Stimulated activated CD4-positive, alpha-beta T cell treated with anti-CD3 and anti-CD28 coated beads, TNF-alpha, amount 100 ng/mL, for 4 hours (primary cell): ENCODE data around the gene ZNF423.

Experiments
- DNase-seq, 3 experiments: peaks; one replicate each; pipeline ENCODE4 v3.0.0-alpha.2; 2020; ENCODE audit warnings: low read depth in 3 of 3

ZNF423 gene

DNA sequence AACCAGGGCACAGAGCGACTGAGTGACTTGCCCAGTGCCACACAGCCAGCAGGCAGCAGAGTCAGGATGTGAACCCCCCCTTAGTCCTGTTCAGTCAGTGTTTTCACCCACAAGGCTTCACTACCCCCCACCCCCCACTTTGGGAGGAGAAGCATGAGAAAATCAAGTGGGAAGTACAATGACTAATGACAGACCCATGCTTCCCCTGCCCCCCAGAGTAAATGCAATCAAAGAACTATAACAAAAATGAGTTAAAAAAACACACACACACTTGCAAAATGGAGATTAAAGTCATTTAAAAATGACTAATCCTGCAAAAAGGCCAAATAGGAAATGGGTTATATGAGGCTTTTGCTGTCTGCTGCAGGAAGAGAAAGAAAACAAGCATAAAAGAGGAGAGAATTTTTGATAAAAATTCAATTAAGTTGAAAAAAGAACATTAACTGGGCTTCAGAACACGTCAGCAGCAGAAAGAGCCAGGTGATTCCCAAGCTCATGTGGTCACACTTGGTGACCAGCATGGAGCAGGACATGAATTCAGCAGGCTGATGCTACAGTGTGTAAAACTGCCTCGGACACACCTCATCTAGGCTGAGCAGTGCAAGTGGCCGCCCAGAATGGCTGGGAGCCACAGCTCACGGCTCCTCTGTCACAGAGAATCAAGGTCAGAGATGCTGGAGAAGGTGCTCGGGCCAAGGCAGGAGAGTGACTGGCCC lies 212.3 kb downstream of the ZNF423 start:
- DNase-seq, result no peak

GRCh38 chr16:49641250-49641649 lies 214.7 kb downstream of the ZNF423 start:
- no peak for DNase-seq

GRCh38 chr16:49640581-49640980 lies 215.3 kb downstream of the ZNF423 start:
- no peak for DNase-seq

GRCh38 chr16:49639739-49640431 lies 216.0 kb downstream of the ZNF423 start:
- no peak for DNase-seq

GRCh38 chr16:49638673-49639610 lies 217.0 kb downstream of the ZNF423 start:
- no peak for DNase-seq

- no peak for DNase-seq
Measured at GRCh38 chr16:49637933-49638672, 217.8 kb downstream of the ZNF423 start.

GRCh38 chr16:49637511-49637910 lies 218.4 kb downstream of the ZNF423 start:
- DNase-seq, result no peak

- no peak for DNase-seq
Measured at GRCh38 chr16:49636608-49637007, 219.3 kb downstream of the ZNF423 start.

DNA sequence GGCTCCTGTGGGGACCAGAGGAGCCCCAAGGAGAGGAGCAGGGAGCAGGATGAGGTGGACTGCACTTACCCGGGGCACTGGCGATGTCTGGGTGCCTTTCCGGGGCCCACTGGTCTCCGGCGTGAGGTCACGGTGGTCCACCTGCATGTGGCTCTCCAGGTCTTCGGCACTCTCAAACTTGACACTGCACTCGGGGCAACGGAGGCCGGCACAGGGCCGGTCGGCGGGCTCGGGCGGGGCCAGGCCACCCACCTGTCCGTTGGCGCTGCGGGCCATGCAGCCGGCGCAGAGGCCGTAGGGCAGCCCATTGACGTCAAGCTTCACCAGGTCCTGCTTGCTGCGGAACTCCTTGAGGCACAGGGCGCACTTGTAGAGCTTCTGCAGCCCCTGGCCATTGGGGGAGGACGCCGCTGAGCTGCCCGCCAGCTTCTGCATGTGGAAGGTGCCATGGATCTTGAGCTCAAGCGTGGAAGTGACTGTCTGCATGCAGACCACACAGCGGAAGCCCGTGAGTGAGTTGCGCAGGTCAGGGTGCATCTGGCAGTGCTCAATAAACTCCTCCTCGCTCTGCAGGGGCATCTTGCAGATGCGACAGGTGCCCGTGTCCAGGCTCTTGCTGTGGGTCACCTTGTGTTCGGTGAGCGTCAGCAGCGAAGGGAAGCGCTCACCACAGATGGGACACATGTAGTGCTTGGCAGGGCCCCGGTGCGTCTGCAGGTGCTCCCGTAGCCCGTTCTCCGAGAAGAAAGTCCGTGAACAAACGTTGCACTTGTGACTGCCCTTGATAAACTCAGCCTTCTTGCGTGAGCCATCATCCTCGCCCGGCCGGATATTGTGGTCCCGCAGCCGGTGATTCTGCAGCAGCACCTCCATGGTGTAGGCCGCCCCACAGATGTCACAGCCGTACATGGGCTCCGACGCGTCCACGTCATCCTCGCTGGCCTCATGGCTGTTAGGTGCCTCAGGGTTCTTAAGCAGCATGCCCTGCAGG lies 220.0 kb downstream of the ZNF423 start:
- no peak for DNase-seq

DNA sequence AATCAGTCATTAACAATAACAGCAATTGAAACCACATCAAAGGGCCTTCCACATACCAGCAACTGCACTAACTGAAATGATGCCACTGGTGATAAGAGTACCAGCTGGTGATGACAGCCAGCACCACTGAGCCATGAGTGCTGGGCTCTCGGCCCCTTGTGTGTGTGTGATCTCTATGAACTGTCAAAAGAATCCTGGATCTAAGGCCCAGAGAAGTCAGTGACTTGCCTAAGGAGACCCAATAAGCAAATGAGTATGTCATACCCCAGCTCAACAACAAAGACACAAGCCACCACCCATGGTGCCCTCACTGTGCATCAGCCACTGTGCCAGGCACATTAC lies 220.9 kb downstream of the ZNF423 start:
- no peak for DNase-seq

DNA sequence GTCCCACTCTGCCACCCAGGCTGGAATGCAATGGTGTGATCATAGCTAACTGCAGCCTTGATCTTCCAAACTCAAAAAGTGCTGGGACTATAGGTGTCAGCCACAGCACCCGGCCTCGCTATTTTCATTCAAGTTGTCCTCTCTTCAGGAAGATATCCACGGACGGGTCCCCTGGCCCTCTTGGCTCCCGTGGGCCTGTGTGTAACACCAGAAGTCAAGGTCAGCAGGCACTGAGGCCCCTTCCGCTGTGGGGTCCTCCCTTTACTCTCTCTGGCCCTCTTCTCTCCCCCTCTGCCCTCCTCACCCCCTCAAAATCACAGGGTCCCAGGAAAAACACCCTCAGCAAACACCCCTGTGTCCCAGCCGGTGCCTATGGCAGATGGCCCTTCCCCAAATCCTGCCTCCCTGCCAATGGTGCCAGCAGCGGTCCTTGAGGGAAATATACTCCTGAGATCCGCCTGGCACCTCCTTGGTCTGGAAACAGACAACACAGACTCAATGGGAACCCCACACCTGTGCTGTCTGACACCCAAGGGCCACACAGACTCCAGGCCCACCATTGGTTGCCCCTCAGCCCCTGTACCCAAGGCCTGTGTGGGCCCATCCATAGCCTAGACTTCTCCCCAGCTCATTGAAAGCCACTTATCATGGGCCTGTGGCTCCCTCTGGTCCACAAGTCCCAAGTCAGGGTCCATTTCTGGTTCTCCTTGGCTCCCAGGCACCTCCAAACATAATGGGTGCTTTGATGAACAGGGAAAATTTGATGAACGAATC lies 221.5 kb downstream of the ZNF423 start:
- DNase-seq, result no peak

- no peak for DNase-seq
Measured at GRCh38 chr16:49632795-49633184, 223.1 kb downstream of the ZNF423 start.

GRCh38 chr16:49632086-49632794 lies 223.7 kb downstream of the ZNF423 start:
- DNase-seq, result no peak

DNA sequence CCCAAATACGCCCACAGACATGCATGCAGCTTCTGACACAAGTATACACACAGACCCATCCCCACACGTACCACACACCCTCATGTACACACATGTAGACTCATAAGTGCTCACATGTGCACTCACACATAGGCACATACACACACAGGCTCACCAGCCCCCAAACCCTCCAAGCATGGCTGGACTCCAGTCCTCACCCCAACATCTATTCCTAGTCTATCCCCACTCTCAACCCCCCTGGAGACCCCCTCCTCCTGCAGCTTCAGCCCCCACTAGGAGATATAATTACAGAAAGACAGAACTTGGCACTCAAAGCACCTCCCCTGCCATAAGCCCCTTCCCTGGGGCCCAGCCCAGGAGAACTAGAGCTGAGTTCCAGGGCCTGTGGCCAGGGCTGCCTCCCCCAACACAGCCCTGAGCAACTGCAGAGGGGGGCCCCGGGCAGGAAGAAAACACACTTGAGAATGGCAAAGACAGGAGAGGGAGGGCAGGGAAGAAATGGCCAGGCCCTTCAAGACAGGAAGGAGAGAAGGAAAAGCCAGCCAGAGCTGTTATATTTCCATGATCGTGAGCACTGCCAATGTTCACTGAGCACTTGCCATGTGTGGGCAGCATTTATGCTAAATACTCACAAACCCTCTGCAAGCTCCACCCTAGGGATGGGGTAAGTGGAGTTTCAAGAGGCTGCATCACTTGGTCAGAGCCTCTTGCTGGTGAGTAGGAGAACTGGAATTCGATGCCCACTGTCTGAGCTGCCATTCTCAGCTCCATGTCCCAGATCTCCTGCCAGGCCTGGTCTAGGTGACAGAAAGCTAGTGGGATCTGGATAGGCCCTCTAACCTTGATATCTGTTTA lies 224.5 kb downstream of the ZNF423 start:
- no peak for DNase-seq

DNA sequence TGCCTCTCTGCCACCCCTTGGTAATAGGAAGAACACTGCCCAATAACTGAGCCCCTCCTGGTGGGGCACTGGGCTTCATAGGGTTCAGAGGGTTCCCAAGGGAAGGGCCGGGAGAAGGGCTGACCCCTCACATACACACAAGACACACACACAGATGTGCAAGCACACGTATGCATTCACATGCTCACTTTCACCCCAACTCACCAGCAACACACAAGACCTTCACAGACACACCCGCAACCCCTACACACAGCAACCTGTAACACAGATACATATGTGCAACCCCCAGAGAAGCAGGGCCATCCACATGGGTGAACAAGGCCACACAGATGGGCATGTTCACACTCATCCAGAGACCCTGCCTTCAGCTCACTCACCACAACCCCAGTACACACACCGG lies 225.1 kb downstream of the ZNF423 start:
- no peak for DNase-seq

- DNase-seq, result no peak
Measured at GRCh38 chr16:49629851-49630250, 226.1 kb downstream of the ZNF423 start.

- no peak for DNase-seq
Measured at GRCh38 chr16:49628148-49628547, 227.8 kb downstream of the ZNF423 start.
